GM21526 (cell line): ENCODE measurements around the gene TXNRD2.
"Not testable (repeated sequence)": the region's sequence is repeated elsewhere in the genome, so short reads cannot be mapped to it uniquely, and the experiment has no call there.

Source experiments
- ATAC-seq: cut with Tn5 transposase; IDR thresholded peaks from one replicate; pipeline ENCODE4 v1.9.1; 2021; ENCODE audit warnings: moderate library complexity; ENCODE audit not compliant: unreplicated experiment, low FRiP score

Gene TXNRD2

DNA sequence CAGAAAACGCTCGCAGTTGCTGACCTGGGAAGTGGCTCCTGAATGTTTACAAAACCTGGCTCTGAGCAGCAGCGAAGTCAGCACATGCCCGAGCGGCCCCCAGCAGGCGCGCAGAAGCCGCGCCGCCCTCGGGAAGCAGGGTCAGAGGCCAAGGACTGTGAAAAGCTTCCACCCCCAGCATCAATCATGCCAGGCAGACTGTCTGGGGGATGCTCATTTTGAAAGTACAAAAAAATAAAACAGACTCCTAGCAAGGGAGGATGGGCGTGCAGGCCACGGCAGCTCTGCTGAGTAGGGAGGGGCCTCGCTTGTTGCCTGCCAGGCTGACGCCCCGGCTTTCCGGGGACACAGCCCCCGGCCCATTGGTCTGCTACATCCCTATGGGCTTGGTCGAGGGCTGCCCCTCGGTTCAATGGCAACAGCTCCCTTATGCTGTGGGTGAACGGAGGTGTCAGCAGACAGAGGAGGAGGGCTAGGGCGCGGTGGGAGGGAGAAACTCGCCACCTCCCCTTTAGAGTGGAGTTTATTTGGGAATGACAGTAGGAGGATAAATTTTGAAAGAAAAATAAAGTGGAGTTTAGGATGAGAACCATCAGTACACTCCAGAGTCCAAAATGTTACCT, 49.2 kb downstream of the TXNRD2 start:
- ATAC-seq = no peak

DNA sequence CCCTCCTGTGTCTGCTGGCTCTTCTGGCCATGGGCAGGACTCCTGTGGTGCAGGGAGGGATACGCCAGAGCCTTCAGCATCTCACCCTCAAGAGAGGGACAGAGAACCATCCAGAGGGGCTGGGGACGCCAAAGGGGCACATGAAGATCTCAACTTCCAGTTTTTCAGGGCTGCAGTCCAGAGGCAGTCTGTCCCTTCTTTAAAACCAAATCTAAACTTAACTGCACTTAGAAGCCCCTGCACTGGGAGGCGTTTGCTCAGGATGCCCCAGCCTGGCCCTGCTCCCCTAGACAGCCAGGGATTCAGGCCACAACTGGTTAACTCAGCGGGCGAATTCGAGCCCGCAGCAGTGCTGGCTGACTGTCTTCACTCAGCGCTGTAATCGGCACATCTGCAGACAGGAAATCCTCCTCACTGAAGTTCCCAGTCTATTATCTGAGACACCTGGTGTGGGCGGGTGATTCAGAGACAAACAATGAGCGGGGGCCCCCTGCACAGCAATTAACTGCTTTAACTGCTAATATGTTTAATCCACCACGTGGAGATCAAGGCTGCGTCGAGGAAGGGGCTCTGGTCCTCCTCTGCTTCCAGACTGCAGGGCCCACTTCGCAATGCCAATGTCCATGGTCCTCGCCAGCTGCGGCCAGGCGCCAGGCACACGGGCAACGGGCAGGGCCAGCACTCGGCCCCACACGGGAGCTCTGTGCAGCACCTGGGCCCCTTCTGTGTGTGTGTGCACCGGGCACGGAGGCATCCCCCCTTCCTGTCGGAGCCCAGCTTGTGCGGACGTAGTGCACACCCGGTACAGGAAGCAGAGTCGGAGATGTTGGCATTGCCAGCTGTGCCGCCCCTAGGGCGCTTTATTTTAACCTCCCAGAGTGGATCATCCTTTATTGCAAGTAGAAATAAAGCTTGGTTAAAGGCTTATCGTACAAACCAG, 50.0 kb downstream of the TXNRD2 start:
- no peak for ATAC-seq

- no peak for ATAC-seq
Measured at GRCh38 chr22:19890502-19891316, 50.9 kb downstream of the TXNRD2 start.

DNA sequence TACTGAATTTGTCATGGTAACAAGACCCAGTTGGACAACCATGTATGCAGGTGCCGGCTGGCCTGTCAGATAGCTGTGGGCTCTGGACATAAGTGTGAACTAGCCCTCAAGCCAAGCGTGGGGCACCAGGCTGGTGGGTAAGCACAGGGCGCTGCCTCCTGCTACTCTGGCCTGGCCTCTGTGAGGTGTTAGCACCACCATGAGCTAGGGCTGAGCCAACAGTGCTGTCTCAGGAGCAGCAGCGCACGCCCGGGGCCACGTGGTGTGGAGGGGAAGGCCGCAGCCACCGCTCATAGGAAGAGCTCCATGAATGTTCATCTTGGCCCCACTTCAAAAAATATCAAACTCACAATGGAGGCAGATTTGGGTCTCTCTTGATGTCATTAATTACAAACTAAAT, 51.7 kb downstream of the TXNRD2 start:
- no peak for ATAC-seq

GRCh38 chr22:19888131-19888746, 53.4 kb downstream of the TXNRD2 start:
- ATAC-seq = no peak

DNA sequence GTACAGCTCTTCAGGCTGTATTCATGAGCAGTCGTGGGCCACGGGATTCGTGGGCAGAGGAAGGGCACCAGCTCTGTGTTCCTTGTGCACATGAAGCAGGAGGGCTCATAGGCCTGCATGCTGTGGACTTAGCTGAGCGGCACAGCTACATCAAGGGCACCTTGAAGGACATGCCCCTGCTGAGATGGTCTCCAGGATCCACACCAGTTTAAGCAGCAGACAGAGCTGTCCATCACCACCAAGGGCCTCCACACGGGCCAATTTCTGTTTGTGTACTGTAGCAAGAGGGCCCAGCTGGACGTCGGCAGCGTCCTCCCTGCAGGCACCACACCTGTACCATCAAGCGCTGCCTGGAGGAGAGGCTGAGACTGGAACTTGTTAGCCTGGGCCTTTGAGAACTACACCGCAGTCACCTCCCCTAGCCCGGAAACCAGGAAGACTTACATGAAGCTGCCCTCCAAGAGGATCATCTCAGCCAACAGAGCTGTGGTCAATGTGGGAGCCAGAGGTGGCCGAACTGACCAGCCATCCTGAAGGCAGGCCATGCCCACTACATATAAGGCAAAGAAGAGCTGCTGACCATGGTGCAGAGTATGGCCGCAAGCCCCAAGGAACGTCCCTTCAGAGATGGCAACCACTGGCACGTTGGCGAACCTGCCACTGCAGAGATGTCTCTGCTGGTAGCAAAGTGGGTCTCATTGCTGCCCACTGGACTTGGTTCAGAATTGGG, 54.2 kb downstream of the TXNRD2 start:
- no peak for ATAC-seq

GRCh38 chr22:19886605-19887255, 54.9 kb downstream of the TXNRD2 start:
- no peak for ATAC-seq

- no peak for ATAC-seq
Measured at GRCh38 chr22:19885841-19886592, 55.6 kb downstream of the TXNRD2 start.

- ATAC-seq = no peak
Measured at GRCh38 chr22:19884954-19885751, 56.5 kb downstream of the TXNRD2 start.

DNA sequence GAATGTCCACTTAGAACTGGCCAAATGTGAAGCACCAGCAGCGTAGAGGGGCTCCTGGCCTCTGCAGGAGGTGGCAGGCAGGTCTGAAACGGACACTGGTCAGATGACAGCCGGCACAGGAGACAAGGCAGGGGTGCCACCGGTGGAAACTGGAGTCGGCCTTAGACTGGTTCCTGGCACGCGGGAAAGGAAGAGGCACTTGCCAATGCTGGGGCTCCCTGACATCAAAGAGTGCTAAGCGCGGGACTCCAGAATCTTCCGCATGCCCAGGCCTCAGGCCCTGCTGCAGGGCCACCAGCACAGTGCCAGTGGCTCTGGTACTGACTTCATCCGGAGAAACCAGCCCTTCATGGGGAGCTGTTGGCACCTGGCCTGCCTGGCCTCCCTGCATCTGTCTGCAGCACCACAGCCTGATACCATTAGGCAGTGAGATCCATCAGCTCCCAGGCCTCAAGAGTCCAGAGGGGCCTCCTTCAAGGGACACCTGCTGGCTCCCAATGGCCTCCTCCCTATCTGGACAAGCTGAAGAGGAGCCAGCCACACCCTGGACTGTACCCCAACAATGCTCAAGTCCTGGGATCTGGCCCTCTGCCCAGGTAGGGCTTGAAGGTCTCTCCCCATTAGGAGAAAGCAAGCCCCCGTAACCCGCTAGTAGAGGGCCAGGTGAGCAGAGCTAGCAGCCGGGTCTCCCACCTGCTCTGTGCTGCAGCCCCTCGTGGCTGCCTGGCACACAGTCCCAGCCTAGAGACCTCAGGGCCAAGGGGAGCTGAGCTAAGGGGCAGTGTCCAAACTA, 57.3 kb downstream of the TXNRD2 start:
- no peak for ATAC-seq

DNA sequence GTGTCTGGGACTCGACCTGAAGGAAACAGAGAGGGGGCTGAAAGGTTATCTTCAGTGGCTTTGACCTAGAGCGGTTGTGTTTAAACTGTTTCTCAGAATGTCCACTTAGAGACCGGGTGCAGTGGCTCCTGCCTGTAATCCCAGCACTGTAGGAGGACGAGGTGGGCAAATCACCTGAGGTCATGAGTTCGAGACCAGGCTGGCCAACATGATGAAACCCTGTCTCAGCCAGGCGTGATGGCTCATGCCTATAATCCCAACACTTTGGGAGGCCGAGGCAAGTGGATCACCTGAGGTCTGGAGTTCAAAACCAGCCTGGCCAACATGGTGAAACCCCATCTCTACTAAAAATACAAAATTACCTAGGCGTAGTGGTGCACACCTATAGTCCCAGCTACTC, 58.2 kb downstream of the TXNRD2 start:
- ATAC-seq = not testable (repeated sequence)

DNA sequence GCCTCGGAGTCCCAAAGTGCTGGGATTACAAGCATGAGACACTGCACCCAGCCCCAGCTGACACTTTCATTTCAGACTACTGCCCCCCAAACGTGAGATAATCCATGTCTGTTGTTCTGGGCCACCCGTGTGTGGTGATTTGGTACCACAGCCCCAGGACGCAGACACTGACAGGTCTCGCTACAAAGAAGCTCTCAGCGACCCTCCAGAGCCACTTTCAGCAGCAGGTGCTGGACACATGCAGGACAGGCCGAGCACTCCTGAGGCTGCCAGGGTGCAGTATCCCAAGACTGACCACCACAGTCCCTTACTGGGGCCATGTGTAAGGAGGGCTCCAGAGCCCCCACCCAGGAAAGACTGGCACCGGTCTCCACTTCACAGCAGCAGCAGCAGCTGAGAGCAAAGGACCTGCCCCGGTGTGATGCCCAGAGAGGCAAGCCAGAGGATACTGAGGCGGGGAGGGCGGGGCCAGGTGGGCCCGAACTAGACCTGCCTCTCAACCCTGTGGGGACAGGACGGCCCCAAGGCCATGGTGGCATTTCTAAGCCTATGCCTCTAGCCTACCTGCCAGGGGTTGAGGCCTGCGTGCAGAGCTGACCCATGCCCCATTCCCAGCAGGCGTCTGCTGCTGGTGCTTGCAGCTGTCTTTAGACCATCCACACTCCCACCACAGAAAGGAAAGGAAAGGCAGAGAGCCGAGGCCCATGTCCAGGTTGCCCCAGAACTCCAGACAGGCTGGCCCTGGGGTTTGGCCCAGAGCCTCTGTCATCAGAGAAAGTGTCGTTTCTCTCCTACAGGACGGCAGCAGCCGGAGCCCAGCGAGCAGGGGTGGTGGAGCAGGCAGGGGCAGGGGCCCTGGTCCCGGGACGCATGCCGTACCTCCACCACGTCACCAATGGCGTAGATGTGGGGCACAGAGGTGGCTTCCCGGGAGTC, 58.9 kb downstream of the TXNRD2 start:
- no peak for ATAC-seq

- no peak for ATAC-seq
Measured at GRCh38 chr22:19880786-19881569, 60.6 kb downstream of the TXNRD2 start.

DNA sequence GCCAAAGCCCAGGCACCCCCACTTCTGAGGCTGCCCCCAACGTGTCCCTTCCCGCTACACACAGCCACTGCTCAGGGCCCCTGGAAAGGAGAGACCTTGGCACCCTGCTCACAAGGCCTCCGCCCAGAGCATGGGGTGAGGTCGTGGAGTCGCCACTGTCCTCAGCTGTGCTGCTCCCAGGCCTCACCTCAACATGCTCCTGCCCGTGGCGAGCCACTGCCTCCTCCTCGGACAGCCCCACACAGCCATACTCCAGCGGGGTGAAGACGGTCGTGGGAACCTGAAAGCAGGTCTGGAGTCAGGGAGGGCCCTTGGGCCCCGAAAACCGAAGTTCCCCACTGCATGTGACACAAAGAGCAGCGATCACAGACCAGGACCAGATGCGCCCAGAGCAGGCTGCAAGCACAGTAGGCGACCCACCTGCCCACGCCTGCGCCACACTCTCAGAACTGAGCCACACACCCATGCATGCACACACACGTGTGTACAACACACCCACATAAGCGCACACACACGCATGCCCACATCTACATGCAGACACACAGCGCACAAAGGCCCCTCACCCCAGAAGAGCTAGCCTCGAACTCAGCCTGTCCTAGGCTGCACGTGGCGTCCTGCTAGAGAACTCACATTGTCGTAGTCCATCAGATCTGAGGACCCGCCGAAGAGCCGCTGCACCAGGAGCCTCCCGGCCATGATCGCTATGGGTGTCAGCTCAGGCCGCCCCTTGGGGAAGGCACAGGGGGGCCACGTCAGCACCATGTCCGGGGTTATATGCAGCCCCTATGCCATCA, 61.4 kb downstream of the TXNRD2 start:
- no peak for ATAC-seq

DNA sequence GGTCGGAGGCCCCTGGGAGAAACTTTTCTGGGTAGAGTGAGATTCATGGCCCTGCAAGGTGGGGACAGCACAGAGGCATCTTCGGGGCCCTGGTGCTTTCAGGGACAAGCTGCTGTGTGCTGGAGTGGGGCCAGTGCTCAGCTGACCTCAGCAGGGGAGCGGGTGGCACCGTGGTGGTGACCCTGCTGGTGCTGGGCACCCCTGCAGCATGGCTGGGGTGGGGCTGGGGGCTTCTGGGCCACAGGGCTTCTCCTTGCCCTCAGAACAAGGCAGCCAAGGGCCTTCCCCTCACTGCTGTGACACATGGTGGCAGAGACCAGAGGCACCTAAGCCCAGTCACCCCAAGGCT, 62.0 kb downstream of the TXNRD2 start:
- ATAC-seq = no peak
